ENCODE results near the gene CACNA2D2. TPM values are rescaled to one million over a fixed set of nuclear protein-coding genes. Genes with fewer than 3 reads are reported as not detected.

The CACNA2D2 gene
- total RNA-seq, 1 experiment from 2014 or later, result 0.59 TPM

DNA sequence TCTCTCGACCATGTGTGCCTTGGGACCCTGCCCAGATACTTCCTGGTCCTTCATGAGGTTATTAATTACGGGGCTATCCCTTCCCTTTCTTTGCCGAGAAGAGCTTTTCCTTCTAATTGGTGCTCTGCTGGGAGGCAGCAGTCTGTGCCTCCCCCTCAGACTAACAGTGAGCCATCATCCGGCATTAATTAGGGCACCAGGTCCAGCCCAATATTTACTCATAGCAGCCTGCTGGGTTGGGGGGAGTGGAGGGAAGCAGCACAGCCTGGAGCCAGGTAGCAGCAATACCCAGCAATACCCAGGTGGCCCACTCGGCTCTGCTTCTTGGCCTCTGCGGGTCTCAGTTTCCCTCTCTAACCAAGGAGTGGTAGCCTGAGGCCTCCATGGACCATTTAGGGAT is 20.1 kb downstream of the CACNA2D2 start:
- Histone ChIP-seq H3K4me1 (ENCODE audit: control insufficient read depth, insufficient read depth, low read length) (no peaks in the 10 kb centered on the region), H3K9me3 (ENCODE audit: control insufficient read depth, insufficient read depth, low read depth, low read length) (no peaks in the 10 kb centered on the region), H3K27ac (ENCODE audit: low read length) (no peak overlapping the region), H3K27me3 (ENCODE audit: control insufficient read depth, insufficient read depth, low read length) (no peaks in the 10 kb centered on the region), H3K4me3 (ENCODE audit: low read depth in 2 of 2, low read length in 2 of 2) (no peak overlapping the region), H3K36me3 (ENCODE audit: control insufficient read depth, insufficient read depth, low read length) (no peaks in the 10 kb centered on the region)
- ChIA-PET CTCF (no interaction called here), POLR2A (no interaction called here)
- in situ Hi-C loops (cut with HindIII; ENCODE audit: low pct_unique_long_range_greater_than_20kb, low sequenced_read_pairs), result no loop called here
- DNase-seq (ENCODE audit: low read depth, low spot score), result no peak
- intact Hi-C loops (cut with micrococcal nuclease; ENCODE audit: unreplicated experiment), result no loop called here
- no TSS peak for BruUV-seq (replicated peaks)
- no peak for TF ChIP-seq POLR2AphosphoS5 (IDR thresholded peaks at IDR 0.05; ENCODE audit: low read depth, low read length)
- TF ChIP-seq TCF7L2 (IDR thresholded peaks at IDR 0.05; ENCODE audit: low read depth, low read length), result no peak
- TF ChIP-seq, protein P1, sequence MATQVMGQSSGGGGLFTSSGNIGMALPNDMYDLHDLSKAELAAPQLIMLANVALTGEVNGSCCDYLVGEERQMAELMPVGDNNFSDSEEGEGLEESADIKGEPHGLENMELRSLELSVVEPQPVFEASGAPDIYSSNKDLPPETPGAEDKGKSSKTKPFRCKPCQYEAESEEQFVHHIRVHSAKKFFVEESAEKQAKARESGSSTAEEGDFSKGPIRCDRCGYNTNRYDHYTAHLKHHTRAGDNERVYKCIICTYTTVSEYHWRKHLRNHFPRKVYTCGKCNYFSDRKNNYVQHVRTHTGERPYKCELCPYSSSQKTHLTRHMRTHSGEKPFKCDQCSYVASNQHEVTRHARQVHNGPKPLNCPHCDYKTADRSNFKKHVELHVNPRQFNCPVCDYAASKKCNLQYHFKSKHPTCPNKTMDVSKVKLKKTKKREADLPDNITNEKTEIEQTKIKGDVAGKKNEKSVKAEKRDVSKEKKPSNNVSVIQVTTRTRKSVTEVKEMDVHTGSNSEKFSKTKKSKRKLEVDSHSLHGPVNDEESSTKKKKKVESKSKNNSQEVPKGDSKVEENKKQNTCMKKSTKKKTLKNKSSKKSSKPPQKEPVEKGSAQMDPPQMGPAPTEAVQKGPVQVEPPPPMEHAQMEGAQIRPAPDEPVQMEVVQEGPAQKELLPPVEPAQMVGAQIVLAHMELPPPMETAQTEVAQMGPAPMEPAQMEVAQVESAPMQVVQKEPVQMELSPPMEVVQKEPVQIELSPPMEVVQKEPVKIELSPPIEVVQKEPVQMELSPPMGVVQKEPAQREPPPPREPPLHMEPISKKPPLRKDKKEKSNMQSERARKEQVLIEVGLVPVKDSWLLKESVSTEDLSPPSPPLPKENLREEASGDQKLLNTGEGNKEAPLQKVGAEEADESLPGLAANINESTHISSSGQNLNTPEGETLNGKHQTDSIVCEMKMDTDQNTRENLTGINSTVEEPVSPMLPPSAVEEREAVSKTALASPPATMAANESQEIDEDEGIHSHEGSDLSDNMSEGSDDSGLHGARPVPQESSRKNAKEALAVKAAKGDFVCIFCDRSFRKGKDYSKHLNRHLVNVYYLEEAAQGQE (IDR thresholded peaks at IDR 0.05; ENCODE audit: insufficient read depth in 1 of 2, low read depth in 2 of 2, low read length in 1 of 2), result no peak
- no peak for TF ChIP-seq SIN3A (IDR thresholded peaks at IDR 0.05; ENCODE audit: borderline replicate concordance, insufficient read depth, low read depth, low read length)
- TF ChIP-seq, protein P2, sequence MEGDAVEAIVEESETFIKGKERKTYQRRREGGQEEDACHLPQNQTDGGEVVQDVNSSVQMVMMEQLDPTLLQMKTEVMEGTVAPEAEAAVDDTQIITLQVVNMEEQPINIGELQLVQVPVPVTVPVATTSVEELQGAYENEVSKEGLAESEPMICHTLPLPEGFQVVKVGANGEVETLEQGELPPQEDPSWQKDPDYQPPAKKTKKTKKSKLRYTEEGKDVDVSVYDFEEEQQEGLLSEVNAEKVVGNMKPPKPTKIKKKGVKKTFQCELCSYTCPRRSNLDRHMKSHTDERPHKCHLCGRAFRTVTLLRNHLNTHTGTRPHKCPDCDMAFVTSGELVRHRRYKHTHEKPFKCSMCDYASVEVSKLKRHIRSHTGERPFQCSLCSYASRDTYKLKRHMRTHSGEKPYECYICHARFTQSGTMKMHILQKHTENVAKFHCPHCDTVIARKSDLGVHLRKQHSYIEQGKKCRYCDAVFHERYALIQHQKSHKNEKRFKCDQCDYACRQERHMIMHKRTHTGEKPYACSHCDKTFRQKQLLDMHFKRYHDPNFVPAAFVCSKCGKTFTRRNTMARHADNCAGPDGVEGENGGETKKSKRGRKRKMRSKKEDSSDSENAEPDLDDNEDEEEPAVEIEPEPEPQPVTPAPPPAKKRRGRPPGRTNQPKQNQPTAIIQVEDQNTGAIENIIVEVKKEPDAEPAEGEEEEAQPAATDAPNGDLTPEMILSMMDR (IDR thresholded peaks at IDR 0.05), result no peak
- ATAC-seq, result no peak

GRCh38 chr3:50481992-50482391 is 21.4 kb downstream of the CACNA2D2 start:
- POLR2A ChIA-PET, result no interaction called here
- no peaks in the 10 kb centered on the region for H3K36me3 ChIP-seq (ENCODE audit: control insufficient read depth, insufficient read depth, low read length)
- DNase-seq (ENCODE audit: low read depth, low spot score), result no peak
- no peak overlapping the region for H3K27ac ChIP-seq (ENCODE audit: low read length)
- peak; percentile 23; the same call in 1 of the 2 replicates for ATAC-seq
- CTCF ChIA-PET, result no interaction called here
- BruUV-seq (replicated peaks), result no TSS peak
- in situ Hi-C loops (cut with HindIII; ENCODE audit: low pct_unique_long_range_greater_than_20kb, low sequenced_read_pairs), result no loop called here
- H3K9me3 ChIP-seq (ENCODE audit: control insufficient read depth, insufficient read depth, low read depth, low read length), result no peaks in the 10 kb centered on the region
- TF ChIP-seq POLR2AphosphoS5 (IDR thresholded peaks at IDR 0.05; ENCODE audit: low read depth, low read length) (no peak), SIN3A (IDR thresholded peaks at IDR 0.05; ENCODE audit: borderline replicate concordance, insufficient read depth, low read depth, low read length) (no peak)
- H3K27me3 ChIP-seq (ENCODE audit: control insufficient read depth, insufficient read depth, low read length), result no peaks in the 10 kb centered on the region
- H3K4me3 ChIP-seq (ENCODE audit: low read depth in 2 of 2, low read length in 2 of 2), result no peak overlapping the region
- H3K4me1 ChIP-seq (ENCODE audit: control insufficient read depth, insufficient read depth, low read length), result no peaks in the 10 kb centered on the region
- intact Hi-C loops (cut with micrococcal nuclease; ENCODE audit: unreplicated experiment), result no loop called here

DNA sequence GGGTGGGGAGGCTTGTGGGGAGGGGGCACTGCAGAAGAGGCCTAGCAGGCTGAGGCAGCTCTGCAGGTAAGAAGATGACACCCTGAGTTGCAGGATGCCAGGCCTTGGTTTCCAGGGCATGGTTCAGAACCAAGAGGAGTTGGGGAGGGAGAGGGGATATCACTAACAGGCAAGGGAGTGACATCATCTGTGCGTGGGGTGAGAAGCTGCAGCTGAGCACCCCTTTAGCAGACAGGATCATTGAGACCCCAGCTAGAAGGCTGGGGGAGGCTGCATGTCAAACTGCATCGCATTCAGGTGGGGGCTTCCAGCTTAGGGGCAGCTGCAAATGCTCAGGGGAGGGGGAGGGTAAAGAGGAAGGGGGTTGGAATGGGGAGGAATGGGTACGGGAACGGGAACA is 23.0 kb downstream of the CACNA2D2 start:
- H3K4me1 ChIP-seq (ENCODE audit: control insufficient read depth, insufficient read depth, low read length), result no peaks in the 10 kb centered on the region
- H3K4me3 ChIP-seq (ENCODE audit: low read depth in 2 of 2, low read length in 2 of 2), result no peak overlapping the region
- ChIA-PET CTCF (no interaction called here), POLR2A (no interaction called here)
- DNase-seq (ENCODE audit: low read depth, low spot score), result no peak
- H3K27me3 ChIP-seq (ENCODE audit: control insufficient read depth, insufficient read depth, low read length), result no peaks in the 10 kb centered on the region
- no peak for ATAC-seq
- TF ChIP-seq POLR2AphosphoS5 (IDR thresholded peaks at IDR 0.05; ENCODE audit: low read depth, low read length) (no peak), TCF7L2 (IDR thresholded peaks at IDR 0.05; ENCODE audit: low read depth, low read length) (no peak), SIN3A (IDR thresholded peaks at IDR 0.05; ENCODE audit: borderline replicate concordance, insufficient read depth, low read depth, low read length) (no peak)
- TF ChIP-seq, protein P2 (IDR thresholded peaks at IDR 0.05), result no peak
- TF ChIP-seq, protein P1 (IDR thresholded peaks at IDR 0.05; ENCODE audit: insufficient read depth in 1 of 2, low read depth in 2 of 2, low read length in 1 of 2), result no peak
- in situ Hi-C loops (cut with HindIII; ENCODE audit: low pct_unique_long_range_greater_than_20kb, low sequenced_read_pairs), result no loop called here
- no peak overlapping the region for H3K27ac ChIP-seq (ENCODE audit: low read length)
- intact Hi-C loops (cut with micrococcal nuclease; ENCODE audit: unreplicated experiment), result no loop called here
- no peaks in the 10 kb centered on the region for H3K36me3 ChIP-seq (ENCODE audit: control insufficient read depth, insufficient read depth, low read length)
- H3K9me3 ChIP-seq (ENCODE audit: control insufficient read depth, insufficient read depth, low read depth, low read length), result no peaks in the 10 kb centered on the region
- no TSS peak for BruUV-seq (replicated peaks)
